ENCODE measurements around the gene POLR2J2.
A peak's percentile ranks its signal among the peaks of the same experiment; 100 is the strongest.
"Not testable (repeated sequence)": the region's sequence is repeated elsewhere in the genome, so short reads cannot be mapped to it uniquely, and the experiment has no call there.

POLR2J2 gene
- total RNA-seq = 2.2 to 2.4 reads per million in 2 donors

DNA sequence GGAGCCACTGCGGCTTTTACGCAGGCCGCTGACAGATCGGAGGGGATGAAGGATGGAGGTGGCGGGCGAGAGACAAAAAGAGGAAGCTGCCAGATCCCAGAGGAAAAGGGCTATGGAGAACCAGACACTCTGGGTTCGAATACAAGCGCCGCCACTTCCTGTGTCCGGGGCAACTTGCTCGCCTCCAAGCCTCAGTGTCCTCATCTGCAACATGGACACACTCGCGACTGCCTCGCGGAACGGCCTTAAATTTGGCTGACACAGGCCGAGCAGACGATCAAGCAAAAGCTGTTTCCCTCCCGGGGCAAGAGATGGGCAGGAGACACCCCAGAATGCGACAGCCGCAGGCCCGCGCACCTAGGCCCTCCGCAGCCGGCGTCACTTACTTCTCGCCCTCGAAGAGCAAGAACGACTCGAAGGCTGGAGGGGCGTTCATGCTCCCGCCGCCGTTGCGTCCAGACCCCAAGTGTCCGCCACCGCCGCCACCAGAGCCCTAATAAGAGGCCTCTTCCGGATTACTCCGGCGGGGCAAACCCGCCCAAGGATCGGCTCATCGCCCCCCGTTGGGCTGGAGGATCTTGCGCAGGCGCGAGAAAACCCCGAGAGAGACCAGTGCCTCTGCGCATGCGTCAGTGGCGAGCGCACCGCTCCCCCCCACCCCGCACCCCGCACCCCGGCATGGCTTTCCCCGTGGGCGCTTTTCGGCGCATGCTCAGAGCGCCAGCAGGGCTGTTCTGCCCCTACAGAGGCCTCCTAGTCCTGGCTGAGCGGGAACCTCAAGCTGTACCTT lies at the start of gene POLR2J2:
TSS of gene POLR2J2 (minus strand) at position 498 of the 790 bp plus-strand sequence. CDS start at position 436, 62 bp downstream.
- peak in 1 of 5 experiments; percentile 84 for DNase-seq

DNA sequence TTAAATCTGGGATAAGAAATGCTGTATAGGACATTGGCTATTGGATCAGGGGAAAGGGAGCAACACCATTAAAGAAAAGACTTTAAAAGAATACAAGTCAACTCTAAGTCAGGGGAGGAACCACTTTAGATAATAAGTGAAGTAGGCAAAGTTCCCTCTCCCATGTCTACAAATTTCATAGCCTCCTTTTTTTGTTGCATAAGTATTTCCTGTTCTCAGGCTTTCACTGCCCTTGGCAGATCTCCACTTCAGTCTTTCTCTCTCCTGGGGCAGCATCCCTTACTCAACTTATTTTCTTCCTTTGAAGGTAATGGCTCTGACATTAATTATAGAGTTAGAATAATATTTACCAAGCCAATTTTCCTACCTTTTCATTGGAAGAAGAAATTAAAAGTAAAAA lies 47.0 kb upstream of the POLR2J2 start:
- not testable (repeated sequence) for DNase-seq

DNA sequence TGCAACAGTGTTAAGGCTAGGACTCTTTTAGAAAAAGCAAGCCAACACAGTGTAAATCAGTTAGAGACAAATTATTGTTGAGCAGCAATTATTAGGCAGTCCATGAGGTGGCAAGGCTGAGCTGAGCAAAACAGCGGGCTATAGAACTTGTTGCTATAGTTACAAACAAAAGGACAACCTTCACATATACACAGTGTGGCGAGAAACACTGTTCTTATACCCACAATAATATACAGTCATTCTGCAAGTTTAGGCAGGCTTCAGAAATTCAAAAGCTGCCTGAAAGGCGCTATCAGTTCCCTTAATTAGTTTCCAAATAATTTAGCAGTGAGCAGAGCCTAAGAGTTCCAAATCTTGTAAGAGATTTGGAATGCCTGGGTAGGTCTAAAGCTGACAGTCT lies 44.3 kb upstream of the POLR2J2 start:
- peak in 1 of 5 experiments; percentile 78 for DNase-seq

DNA sequence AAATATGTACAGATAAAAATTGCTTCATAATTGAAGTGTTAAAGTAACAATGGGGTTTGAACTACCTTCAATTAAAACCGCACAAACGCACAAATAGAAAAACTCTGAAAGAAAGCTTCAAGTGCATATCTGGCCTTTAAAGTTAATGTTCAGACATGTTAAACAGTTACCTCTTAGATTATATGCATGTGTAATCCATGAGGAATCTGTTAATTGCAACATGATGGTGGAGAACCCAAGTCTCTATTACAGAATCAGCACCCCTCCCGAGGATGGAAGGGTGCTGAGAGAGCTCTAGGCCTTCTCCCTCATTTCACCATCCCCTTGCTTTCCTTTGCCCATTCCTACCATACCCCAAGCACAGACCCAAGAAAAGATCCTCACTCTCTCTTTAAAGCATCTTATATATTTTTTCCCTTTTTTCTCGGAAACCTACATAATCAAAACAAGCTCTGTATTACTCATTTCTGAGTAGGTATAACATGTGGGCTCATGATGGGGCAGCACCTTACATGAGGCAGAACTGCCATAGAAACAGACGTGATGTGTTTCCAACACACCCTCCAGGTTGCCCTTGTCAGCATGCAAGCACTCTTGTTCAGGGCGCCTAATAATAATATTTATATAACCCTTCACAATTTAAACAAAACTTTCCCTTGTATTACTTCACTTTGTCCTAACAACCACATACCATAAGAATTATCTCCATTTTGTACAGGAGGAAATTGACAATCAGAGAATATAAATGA lies 43.5 kb upstream of the POLR2J2 start:
- peak in 1 of 5 experiments; percentile 61 for DNase-seq

DNA sequence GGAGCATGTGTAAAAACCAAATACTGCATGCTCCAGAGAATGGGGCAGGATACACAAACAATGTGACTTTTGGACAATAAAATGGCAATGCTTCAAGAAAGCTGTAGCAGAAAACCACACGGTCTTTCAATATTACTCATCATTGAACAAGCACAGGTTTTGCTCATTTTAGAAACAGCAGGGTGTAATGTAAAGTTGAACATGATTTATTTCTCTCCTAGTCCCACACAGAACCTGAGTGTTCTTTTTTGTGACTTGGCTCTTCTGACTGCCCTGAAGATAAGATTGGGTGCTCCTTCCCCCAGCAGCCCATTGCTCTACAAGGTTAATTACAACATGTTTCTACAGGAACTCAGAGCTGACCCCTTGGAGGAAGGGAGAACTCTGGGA lies 42.2 kb upstream of the POLR2J2 start:
- DNase-seq = not testable (repeated sequence)

DNA sequence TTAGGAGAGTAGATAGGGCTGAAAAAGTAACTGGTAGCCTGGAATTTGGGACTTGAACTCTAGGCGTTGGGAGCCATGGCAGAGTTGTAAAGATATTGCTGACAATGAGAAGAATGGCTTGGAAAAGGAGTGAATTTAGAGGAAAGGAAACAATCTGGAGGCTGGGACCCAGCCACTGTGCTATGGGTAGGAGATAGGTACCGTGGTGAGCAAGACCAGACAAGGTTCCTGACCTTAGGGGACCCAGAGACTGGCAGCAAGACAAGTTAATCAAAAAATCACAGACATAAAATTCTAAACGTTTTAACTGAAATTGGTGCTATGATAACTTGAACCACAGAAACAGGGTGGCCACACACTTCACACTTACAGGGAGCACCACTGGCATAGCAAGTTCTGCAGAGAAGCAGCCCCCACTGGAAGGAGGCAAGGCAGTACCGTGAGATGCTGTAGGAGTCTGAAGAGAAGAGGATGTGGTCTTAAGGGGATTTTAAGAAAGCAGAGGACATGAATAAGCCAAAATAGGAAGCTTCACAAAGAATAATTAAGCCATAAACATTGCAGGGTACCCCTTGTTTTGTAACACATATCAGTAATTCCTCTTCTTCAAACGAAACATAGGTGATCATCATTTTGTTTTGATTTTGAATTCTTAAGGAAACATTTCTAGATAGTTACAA lies 41.7 kb upstream of the POLR2J2 start:
- peak in 2 of 5 experiments; percentile 3 to 94 for DNase-seq

DNA sequence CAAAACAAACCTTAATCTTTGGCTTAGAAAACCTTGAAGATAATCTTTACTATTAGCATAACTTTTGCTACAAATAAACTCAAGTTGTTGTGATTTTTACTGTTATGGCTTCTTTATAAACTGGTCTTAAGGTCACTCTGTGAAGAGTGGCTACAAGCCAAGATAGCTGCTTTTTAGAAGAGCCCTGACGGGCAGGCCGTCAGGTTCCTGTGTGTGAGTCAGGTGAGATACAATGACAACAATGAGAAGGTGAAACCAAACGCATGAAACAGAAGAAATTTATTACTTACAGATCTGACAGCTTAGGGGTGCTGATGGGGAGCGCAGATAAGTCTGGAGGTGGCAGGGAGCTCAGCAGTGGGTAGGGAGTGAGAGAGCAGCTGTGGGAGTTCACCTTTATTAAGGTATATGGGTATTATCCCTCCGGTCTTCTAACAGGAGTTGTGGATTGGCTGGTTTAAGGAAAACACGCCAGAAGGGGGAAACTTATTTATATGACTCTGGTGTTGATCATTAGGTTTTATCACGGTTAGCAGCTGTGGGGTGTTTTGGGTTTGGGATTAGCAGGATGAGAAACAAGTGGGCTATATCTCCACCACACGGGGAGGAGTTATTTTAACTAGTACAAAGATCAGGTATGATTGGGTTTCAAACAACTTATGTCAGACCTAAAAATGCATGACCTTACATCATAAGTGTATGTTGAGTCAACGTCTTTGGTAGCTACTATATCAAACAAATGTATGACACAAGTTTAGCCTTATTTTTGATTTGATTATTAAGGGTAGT lies 27.7 kb upstream of the POLR2J2 start:
- DNase-seq = not testable (repeated sequence)

DNA sequence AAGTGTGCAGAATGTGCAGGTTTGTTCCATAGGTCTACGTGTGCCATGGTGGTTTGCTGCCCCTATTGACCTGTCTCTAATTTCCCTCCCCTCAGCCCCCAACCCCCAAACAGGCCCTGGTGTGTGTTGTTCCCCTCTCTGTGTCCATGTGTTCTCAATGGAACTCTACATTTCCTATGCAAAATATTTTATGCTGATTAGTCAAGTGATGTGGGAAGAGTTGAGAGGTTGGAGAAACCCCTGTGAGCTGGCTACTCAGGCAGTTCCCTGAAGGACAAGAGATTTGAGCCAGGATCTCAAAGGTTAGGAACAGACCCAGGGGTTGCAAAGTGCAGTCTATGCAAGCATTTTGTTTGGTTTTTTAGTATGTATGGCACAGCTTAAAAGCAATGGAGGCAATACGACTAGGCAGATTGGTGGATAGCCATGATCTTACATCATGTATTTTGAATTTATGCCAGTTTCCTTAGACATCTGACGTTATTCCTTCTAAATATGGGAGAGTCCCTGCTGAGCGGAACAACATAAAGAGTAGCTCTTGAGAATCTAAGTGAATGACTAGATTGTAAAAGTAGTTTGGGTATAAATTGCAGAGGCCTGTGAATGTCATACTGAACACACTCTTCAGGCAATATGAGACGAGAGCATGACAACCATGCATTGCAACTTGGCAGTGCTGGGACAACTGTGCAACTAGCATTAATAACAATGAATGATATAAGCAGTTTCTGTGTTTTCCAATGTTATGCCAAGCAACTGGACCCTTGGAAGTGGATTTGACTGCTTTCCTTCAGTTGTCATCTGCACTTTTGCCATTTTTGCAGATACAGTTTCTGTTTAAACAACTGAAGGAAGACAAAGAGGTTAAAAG lies 26.4 kb upstream of the POLR2J2 start:
- not testable (repeated sequence) for DNase-seq

DNA sequence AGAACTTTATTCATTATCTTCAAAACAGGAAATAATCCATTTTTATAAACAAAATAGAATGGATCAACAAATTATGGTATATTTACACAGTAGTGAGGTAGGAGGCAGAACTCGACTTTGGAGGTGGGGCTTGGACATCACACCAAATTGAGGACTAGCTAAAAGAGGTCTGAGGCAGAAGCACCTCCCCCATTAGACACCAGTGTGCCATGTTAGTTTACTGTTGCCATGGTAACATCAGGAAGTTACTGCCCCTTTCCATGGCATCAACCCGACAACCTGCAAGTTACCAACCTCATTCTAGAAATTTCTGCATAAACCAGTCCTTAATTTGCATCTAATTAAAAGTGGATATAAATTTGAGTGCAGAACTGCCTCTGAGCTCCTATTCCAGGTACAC lies 24.5 kb upstream of the POLR2J2 start:
- DNase-seq = not testable (repeated sequence)

DNA sequence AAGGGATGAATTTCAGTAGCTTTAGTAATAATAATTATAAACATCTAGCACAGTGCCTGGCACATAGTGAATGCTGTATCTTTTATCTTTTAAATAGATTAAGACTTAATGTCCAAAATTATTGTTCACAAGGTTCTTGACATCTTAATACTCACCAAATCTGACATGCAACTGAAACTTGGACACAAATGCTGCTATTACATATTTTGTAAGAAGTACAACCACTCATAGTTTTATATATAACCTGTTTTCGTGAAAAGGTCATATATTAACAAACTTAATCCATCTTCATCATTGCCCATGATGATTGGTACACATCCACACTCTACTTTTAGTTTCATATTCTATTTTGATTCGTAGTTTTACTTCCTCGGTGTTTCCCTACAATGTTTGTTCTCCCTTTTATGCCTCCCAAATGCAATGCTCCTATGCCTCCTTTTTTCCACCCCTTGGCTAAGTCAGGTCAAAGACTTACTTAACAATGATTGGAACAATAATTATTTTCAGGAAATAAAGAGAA lies 23.6 kb upstream of the POLR2J2 start:
- DNase-seq = not testable (repeated sequence)

DNA sequence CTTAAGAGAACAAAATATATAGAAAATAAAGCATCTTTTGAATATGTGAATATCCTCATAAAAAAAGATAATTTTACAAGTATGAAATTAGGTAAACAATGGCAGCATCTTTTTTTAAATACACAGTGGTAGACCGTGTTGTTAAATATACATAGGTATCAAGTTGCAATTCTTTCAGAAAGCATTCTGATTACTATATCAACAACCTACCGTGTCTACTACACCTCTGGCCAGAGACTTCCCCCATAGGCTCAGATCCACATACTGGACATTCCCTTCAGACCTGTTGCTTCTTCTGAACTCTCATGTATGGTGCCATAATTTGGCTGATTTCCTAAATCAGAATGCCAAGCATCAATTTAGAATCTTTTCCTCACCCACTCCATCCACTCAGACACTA lies 22.5 kb upstream of the POLR2J2 start:
- not testable (repeated sequence) for DNase-seq

DNA sequence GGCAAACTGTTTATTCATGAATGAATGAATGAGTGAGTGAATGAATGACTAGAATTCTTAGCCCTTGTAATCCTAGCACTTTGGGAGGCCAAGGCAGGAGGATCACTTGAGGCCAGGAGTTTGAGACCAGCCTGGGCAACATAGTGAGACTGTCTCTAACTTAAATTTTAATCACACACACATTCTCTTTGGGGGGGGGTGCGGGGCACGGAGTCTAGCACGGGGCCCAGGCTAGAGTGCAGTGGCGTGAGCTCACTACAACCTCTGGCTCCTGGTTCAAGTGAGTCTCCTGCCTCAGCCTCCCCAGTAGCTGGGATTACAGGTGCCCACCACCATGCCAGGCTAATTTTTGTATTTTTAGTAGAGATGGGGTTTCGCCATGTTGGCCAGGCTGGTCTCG lies 19.1 kb upstream of the POLR2J2 start:
- not testable (repeated sequence) for DNase-seq

DNA sequence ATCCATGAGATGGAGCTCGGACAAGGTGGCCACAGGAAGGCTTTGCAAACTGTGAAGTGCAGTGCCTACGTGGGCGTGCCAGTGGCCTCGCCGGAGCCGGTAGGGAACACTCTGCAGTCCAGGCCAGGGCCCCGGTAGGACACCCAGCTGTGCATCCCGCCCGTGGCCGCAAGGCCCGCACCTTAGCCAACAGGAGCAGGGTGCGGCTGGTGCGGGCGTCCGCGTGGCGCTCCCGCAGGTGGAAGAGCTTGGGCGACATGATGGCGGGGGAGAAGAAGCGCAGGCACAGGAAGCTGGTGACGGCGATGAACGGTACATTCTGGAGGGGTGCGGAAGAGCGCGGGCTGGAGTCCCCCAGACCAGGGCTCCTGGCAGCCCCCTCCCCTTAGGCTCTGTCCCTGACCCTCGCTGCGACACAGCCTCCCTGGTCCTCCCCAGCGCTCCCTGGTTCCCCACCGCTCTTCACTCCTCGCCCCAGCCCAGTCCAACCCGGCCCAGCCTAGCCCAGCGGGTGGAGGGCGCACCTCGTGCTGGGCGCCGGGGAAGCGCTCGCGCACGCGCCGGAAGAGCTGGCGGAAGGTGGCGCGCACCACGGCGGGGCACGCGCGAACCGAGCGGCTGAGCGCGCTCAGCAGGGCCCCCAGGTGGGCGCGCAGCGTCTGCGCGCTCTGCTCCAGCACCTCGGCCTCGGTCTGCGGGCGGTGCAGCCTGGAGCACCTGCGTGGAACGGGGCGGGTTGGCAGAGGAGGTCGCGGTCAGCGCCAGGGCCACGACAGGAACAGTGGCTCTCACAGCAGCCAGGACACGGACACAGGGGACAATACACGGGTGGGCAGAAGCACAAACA lies 18.2 kb upstream of the POLR2J2 start:
- peak in 1 of 5 experiments; percentile 29 for DNase-seq

DNA sequence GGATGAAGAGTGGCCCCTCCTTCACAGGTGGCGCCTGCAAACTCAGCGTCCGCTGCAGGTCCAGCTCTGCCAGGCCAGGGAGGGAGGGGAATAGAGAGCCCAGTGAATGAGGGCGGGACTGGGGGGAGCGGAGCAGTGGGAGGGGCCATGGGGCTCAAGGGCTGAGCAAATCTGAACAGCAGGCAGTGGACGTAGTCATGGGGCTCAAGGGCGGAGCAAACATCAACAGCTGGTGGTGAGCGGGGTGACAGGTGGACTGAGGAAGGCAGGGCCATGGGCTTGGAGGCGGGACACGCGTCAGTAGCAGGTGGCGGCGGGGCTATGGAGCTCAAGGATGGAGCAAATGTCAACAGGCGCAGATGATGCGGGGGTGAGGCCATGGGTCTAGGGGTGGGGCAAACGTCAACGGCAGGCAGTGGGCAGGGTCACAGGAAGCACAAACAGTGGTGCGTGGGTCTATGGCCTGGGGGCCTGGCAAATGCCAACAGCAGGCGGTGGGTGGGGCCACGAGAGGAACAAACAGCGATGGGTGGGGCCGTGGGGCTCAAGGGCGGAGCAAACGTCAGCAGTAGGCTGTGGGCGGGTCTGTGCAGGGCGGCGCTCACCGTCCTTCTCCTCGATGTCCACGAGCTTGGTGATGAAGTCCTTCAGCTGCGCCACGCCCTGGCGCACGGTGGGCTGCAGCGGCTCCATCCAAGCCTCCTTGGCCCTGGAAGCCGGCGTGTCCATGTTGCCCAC lies 17.0 kb upstream of the POLR2J2 start:
- DNase-seq = not testable (repeated sequence)

DNA sequence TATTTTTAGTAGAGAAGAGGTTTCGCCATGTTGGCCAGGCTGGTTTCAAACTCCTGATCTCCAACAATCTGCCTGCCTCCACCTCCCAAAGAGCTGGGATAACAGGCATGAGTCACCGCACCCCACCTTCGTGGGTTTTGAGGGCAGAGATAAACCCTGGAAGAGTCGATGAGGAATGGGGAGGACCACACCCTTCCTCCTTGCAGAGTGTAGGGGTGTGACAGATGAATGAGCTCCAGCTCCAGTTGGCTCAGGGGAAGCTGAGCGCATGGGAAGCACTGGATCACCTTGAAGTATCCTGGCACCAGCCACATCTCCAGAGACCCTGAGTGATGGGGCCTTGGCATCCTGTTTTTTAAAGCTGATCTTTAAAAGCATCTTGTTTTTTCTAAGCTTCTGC lies 11.1 kb upstream of the POLR2J2 start:
- DNase-seq = not testable (repeated sequence)

DNA sequence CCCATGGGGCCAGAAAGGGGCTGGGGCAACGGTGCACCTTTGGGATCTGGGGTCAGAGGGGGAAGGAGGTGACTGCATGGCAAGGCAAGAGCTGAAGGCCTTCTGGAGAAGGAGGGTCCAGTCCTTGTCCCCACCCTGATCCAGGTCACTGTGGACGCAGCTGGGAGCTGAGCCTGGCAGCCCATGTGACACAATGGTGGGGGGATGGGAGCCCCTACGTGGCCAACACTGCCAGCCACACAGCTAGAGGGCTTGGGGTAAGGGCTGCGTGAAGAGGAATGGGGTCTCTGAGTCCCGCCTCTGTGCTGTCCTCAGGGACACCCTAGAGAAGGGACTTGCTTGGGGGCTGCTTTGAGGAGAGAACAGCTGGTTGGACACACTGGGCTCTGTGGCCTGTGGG lies 9.3 kb upstream of the POLR2J2 start:
- not testable (repeated sequence) for DNase-seq

DNA sequence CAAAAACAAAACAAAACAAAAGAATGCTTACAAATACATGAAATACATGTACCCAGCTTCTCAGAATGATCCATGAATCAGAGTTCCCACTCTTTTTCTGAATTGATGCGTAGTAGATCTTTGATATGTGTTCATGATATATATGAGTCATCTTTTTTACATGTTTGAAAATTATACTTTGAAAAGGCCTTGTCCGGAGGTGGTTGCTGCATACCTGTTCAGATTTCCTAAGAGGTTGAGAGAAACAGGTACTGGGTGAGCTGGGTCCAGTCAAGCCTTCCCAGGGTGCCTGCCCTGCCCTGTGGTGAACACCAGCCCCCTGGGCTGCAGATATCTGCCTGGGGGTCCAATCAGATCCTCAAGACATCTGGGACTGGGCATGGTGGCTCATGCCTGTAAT lies 4.1 kb upstream of the POLR2J2 start:
- not testable (repeated sequence) for DNase-seq

DNA sequence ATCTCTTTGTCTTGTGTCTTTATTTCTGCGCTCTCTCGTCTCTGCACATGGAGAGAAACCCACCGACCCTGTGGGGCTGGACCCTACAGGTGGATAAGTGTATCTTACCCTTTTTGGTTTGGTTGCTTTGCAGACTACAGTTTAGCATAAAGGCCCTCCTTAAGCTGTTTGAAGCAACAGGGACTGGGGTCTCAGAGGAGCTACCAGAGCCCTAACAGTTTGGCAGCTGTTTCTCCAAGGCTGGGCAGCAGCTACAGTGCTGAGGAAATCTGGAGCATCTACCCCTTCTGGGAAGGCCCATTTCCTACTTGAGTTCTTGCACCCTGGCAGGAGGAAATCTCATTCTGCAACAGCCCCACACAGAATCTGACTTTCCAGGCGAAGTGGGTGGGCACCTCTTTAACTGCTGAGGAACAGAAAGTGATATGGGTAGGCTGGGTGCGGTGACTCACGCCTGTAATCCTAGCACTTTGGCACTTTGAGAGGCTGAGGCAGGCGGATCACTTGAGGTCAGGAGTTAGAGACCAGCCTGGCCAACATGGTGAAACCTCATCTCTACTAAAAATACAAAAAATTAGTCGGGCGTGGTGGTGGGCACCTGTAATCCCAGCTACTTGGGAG lies 2.1 kb upstream of the POLR2J2 start:
- not testable (repeated sequence) for DNase-seq

DNA sequence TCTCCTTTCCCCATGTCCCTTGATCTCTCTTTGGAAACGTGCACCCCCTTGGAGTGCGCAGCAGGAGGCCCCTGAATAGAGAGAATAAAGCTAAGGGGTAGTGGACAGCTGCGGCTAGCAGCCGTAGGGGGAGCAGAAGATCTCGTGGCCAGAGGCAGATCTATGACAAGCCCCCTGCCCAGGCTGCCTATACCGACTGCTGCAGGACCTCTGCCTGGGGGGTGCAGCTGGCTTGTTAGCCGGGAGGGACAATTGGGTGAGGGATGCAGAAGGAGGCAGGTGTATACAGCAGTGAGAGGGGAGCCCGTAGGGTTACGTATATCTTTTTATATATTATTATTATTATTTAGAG lies 469 bp upstream of the POLR2J2 start:
- DNase-seq = not testable (repeated sequence)

Measured in T-helper 2 cell (primary cell).